ENCODE results near the gene THBS3. TPM values are rescaled to one million over a fixed set of nuclear protein-coding genes. Genes with fewer than 3 reads are reported as not detected.

Gene THBS3
- total and polyA plus RNA-seq, 2 of the 4 experiments (the other 2 are of a cell fraction): 15.1 to 30.4 TPM

DNA sequence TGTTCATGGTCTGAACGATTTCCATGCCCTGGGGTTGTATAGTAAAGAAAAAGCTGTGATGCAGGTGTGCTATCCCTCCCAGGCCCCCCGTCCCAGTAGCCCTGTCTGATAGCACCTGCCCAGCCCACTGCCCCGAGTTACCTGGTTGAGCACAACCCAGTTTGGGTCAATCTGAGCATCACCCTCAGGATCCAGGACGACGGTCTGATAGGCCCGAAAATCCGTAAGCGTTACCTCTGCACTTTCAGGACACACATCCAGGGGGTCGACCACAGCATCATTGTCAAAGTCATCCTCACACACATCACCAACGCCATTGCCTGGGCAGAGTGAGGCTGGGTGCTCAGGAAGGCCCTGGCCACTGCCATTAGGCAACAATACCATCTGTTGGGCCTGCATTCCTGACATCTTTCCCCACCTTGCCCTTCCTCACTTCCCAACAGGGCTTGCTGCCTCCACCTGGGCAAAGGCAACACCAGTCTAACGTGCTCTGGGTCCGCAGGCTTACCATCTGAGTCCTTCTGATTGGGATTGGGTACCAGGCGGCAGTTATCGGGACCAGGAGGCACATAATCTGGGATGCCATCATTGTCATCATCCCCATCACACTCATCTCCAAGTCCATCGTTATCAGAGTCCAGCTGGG lies 9.7 kb downstream of the THBS3 start:
- no peak overlapping the region for H2AFZ ChIP-seq (replicated peaks; ENCODE audit: low read length, poor library complexity)
- 97% methylated on average over 6 of the region's 15 CpGs; no CpG with 5 or more reads in 1 of the 2 experiments for WGBS, 2 experiments (ENCODE audit: extremely low coverage in 2 of 2, insufficient read length in 1 of 2)
- no peak overlapping the region for H3K4me2 ChIP-seq (ENCODE audit: low read depth, low read length)
- no peaks in the 10 kb centered on the region for H3K27me3 ChIP-seq (ENCODE audit: control insufficient read depth, insufficient read depth, low read length)
- no peak overlapping the region for H2BK15ac ChIP-seq (ENCODE audit: low read depth, low read length)
- H4K8ac ChIP-seq (ENCODE audit: low read depth in 2 of 2, low read length in 2 of 2): no peak overlapping the region
- TF ChIP-seq, protein P1, sequence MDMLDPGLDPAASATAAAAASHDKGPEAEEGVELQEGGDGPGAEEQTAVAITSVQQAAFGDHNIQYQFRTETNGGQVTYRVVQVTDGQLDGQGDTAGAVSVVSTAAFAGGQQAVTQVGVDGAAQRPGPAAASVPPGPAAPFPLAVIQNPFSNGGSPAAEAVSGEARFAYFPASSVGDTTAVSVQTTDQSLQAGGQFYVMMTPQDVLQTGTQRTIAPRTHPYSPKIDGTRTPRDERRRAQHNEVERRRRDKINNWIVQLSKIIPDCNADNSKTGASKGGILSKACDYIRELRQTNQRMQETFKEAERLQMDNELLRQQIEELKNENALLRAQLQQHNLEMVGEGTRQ (IDR thresholded peaks at IDR 0.05; ENCODE audit: low read depth, low read length): no peak
- TF ChIP-seq BHLHE40 (IDR thresholded peaks at IDR 0.05; ENCODE audit: low read depth, low read length) (no peak), FOS (IDR thresholded peaks at IDR 0.05; ENCODE audit: low read depth, low read length) (no peak), POLR2A (IDR thresholded peaks at IDR 0.05; ENCODE audit: low read depth, low read length) (no peak), MAZ (IDR thresholded peaks at IDR 0.05; ENCODE audit: borderline replicate concordance, low read depth, low read length) (no peak), MAFK (IDR thresholded peaks at IDR 0.05; ENCODE audit: low read depth, low read length) (no peak), RAD21 (IDR thresholded peaks at IDR 0.05; ENCODE audit: low read length) (no peak), CHD1 (IDR thresholded peaks at IDR 0.05; ENCODE audit: low read depth, low read length) (no peak), NFE2L2 (IDR thresholded peaks at IDR 0.05; ENCODE audit: low read depth, low read length) (no peak), MXI1 (IDR thresholded peaks at IDR 0.05; ENCODE audit: borderline replicate concordance, low read depth, low read length) (no peak)
- no peak overlapping the region for H3K18ac ChIP-seq (ENCODE audit: low read depth, low read length)
- peaks cover 28% of the 10 kb centered on the region for H3K36me3 ChIP-seq (ENCODE audit: control insufficient read depth, insufficient read depth, low read length)
- intact Hi-C loops (cut with micrococcal nuclease): no loop called here
- peaks cover 15% of the 10 kb centered on the region for H3K9me1 ChIP-seq (ENCODE audit: insufficient read depth, low read length)
- in situ Hi-C loops (cut with MboI; ENCODE audit: low sequenced_read_pairs): no loop called here
- no peak overlapping the region for H2AK5ac ChIP-seq (ENCODE audit: low read depth, low read length)
- H4K91ac ChIP-seq (ENCODE audit: insufficient read depth, low read depth, low read length): no peak overlapping the region
- POLR2A ChIA-PET (ENCODE audit: unreplicated experiment): no interaction called here
- peaks cover 13 to 30% of the 10 kb centered on the region in 2 experiments; a peak in 3 of 4 replicates for H3K79me1 ChIP-seq (ENCODE audit: low read depth in 1 of 2, low read length in 2 of 2)
- H3K27ac ChIP-seq (ENCODE audit: insufficient read depth, low read length): no peak overlapping the region
- H2BK20ac ChIP-seq (ENCODE audit: low read depth, low read length): no peak overlapping the region
- H4K20me1 ChIP-seq (ENCODE audit: insufficient read depth, low read length): no peaks in the 10 kb centered on the region
- dilution Hi-C loops (cut with HindIII; ENCODE audit: low sequenced_read_pairs, unreplicated experiment): no loop called here
- BruUV-seq (replicated peaks): TSS peak; percentile 45
- H2BK120ac ChIP-seq (ENCODE audit: low read depth, low read length): no peak overlapping the region
- H3K9ac ChIP-seq (ENCODE audit: low read depth, low read length): no peak overlapping the region
- ATAC-seq (ENCODE audit: low read depth) (no peak), DNase-seq (no peak)
- no peak overlapping the region for H3K14ac ChIP-seq (replicated peaks; ENCODE audit: low read depth, low read length)
- no peak overlapping the region for H2BK5ac ChIP-seq (ENCODE audit: low read depth, low read length, poor library complexity, severe bottlenecking)
- H3K9me3 ChIP-seq (ENCODE audit: control insufficient read depth, insufficient read depth, low read length): no peaks in the 10 kb centered on the region
- H2AK9ac ChIP-seq (replicated peaks; ENCODE audit: low read depth, low read length, poor library complexity): peak overlapping the region; percentile 7
- peaks cover 15% of the 10 kb centered on the region for H3K4me1 ChIP-seq (ENCODE audit: control insufficient read depth, insufficient read depth, low read length)
- CTCF ChIA-PET: no interaction called here
- H3K56ac ChIP-seq (ENCODE audit: extremely low read depth, insufficient read depth, low read length): no peak overlapping the region
- no peak overlapping the region for H4K5ac ChIP-seq (ENCODE audit: low read depth, low read length)
- no peak overlapping the region for H3K23ac ChIP-seq (ENCODE audit: low read depth, low read length)
- no peak overlapping the region for H3K4ac ChIP-seq (ENCODE audit: low read depth, low read length)
- no peak overlapping the region for H3K4me3 ChIP-seq (ENCODE audit: insufficient read depth, low read depth, low read length)
